HG02885 (cell line): ENCODE measurements around the gene UBE2F.

Experiments
- ATAC-seq: cut with Tn5 transposase; IDR thresholded peaks from one replicate; pipeline ENCODE4 v1.9.1; 2021; ENCODE audit warnings: mild to moderate bottlenecking; ENCODE audit not compliant: unreplicated experiment, poor library complexity

UBE2F gene, protein sequence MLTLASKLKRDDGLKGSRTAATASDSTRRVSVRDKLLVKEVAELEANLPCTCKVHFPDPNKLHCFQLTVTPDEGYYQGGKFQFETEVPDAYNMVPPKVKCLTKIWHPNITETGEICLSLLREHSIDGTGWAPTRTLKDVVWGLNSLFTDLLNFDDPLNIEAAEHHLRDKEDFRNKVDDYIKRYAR

GRCh38 chr2:237966565-237967462 is at the start of gene UBE2F:
Gene UBE2F (plus strand): TSS chr2:237967014. CDS start chr2:237973108, 6,094 bp downstream.
- ATAC-seq: peak; percentile 95

GRCh38 chr2:237917696-237918374 is 49.0 kb upstream of the UBE2F start:
- ATAC-seq: no peak

DNA sequence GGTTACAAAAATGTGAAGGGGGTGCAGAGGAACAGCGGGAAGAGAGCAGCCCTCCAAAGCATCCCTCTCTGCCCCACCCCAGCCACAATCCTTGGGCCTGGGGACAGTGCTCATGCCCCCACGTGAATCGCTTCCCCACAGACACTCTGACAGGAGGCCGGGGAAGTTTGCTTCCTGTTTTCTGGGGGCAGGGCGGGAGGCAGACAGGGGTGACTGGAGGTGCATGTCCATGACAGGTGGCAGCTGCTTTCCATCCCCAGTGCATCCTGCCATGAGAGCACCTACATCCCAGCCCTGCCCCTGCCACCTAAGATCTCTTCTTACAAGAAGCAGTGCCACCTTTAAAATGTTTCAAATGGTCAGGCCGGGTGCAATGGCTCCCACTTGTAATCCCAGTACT is 47.2 kb upstream of the UBE2F start:
- ATAC-seq: no peak

DNA sequence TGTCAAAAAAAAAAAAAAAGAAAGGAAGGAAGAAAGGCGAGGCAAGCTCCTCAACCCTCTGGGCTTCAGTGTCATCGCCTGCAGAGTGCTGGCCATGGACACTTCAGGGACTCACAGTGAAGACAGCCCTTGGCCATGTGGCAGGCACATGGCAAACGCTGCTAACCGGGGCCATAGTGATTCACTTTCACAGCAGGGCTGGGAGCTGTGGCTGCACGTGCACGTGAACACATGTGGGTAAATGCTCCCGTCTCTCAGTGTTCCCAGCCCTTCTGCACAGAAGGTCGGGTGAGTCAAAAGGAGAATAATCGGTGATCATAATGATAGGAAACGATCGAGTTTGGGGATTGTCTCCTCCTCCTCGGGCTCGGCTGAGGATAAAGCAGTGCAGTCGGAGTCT is 46.1 kb upstream of the UBE2F start:
- ATAC-seq: no peak

DNA sequence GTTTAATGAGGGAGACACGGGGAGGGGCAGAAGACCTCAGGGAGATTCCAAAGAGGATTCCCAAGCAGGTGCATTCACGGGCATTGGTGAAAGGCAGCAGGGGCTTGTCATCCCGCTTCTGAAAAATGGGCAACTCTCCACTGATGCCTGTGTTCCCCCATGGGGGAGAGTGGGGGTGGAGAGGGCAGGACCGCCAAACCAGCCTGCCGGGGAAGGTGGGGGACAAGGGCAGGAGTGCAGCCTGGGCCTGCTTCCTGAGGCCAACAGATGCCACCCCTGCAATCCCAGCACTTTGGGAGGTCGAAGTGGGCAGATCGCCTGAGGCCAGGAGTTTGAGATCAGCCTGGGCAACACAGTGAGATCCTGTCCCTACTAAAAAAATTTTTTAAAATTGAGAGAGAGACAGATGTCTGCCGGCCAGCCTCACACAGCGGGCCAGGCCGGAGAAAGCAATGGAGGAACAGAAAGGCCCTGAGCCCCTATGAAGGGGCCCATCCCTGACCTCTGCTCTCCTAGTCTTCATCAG is 44.8 kb upstream of the UBE2F start:
- ATAC-seq: no peak

DNA sequence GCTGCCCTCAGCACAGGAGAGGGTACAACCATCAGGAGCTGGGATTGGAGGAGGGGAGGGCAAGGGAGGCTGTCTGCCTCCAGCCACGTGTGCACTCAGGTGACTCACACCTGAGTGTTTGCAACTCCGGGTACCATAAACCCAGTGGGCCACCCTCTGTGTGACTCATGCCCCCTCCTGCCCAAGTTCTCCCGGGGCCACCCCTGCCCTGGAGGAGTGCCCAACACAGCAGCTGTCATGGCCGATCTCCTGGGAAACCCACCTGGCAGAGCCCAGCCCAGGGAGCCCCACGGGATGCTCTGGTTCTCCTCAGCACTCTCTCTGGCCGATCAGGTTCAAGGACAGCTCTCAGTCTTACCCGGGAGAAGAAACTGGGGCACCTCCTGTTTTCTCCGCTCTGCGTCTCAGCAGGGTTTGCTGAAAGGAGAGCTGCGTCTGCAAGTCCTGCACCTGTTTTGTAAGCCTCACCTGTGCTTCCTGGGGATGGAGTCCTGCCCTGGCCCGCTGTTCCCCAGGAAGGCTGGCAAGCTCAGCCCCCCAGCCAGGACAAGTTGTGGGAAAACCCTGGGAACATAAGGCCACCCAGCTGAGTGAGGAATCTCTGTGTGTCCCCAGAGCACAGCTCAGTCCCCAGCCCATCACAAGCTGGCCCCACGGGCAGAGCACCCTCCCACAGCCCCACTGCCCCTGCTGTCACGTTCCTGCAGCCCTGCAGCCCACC is 44.0 kb upstream of the UBE2F start:
- no peak for ATAC-seq

DNA sequence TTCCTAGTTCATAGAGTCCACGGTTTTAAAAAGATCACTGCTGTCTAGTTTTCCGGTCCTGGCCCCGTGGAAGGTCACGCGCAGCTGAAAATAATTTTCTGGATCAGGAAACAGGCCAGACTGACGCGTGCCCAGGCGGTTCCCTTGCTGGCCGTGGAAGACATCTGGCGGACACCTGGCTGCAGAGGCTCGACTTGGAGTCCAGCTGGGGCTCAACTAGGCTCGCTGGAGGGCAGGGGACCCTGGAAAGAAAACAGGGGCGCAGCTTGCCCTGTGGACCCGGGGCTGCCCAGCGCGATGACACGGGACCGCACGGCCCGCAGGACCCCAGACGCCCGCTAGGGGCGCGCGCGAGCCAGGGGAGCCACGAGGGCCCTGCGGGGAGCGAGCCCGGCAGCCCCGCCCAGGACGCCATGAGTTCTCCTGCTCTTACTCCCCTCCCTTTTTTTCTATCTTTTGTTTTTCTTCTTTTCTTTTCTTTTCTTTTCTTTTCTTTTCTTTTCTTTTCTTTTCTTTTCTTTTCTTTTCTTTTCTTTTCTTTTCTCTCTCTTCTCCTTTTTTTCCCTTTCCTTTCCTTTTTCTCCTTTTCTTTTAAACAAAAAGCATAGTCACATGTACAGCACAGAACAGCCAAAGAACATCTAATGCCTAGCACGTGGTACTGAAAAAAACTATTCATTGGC is 43.2 kb upstream of the UBE2F start:
- peak; percentile 80 for ATAC-seq

GRCh38 chr2:237924164-237924534 is 42.7 kb upstream of the UBE2F start:
- no peak for ATAC-seq

- no peak for ATAC-seq
These were observed 39.7 kb upstream of the UBE2F start for GRCh38 chr2:237927135-237927534.

DNA sequence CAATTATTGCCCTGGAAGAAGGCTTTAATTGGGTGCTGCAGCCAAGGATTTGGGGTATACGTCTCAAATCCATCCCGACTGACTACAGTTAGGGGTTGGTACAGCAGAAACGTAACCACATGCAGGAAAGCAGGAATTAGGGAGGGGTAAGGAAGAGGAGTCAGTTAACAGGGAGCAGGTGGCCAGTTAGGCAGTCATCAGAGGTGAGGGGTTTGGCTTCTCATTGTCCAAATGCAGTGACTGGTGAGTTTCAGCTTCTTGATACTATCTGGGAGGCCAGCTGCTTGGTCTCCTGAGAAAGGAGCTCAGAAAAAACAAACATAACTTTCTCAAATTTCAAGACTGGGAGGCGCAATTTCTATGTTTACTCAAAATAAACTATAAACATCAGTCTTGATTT is 38.8 kb upstream of the UBE2F start:
- ATAC-seq: no peak

- ATAC-seq: no peak
These were observed 36.8 kb upstream of the UBE2F start for GRCh38 chr2:237929979-237930378.

- no peak for ATAC-seq
These were observed 35.6 kb upstream of the UBE2F start for GRCh38 chr2:237931205-237931721.

DNA sequence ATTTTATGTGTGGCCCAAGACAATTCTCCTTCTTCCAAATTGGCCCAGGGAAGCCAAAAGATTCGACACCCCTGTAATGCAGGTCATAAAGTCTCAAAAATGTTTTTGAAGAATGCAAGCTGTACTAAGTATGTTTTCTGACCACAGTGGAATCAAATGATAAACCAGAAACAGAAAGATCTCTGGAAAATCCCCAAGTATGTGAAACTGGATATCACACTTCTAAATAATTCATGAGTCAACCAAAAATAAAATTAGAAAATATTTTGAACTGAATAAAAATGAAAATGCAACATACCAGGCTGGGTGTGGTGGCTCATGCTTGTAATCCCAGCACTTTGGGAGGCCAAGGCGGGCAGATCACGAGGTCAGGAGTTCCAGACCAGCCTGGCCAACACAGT is 34.1 kb upstream of the UBE2F start:
- no peak for ATAC-seq

DNA sequence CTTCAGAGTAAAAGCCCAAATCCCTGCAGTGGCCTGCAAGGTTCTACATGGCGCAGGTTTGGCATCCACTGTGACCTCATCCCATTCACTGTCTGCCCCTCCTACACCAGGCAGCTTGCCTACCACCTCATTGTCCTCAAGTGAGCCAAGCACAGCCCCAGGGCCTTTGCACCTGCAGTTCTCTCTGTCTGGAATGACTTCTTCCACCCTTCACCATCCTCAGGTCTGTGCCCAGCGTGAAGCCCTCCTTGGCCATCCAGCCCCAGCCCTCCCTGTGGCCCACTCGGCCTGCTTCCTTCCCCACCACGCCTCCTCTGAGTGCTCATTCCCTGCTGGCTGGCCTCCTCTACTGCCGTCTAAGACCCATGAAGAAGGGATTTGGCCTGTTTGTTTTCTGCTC is 32.6 kb upstream of the UBE2F start:
- no peak for ATAC-seq

DNA sequence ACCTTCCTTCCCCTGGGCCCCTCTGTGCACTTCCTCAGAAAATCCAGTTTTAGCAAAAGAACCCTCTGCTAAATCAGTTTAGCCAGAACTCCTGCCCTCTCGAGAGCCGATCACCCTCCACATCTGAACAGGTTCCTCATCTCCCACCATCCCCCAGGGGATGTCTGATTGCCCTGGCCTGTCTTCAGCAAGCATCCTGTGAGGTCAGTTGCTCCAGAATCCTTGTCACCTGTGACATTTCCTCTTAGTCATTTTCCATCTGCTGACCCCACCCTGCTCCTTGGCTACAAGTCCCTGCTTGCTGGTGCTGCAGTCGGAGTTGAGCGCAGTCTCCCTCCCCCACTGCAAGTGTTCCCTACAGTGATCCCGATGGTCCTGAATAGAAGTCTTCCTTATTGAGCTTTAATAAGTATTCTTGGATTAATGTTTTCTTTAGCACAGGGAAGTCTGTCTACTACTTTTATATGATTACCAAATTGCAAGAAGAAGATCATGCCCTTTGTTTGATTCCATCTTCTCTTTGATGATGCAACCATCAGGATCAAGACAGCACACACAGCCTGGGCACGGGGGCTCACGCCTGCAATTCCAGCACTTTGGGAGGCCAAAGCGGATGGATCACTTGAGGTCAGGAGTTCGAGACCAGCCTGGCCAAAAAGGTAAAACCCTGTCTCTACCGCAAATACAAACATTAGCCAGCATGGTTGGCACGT is 30.9 kb upstream of the UBE2F start:
- no peak for ATAC-seq

GRCh38 chr2:237939251-237939650 is 27.6 kb upstream of the UBE2F start:
- no peak for ATAC-seq

- no peak for ATAC-seq
These were observed 26.0 kb upstream of the UBE2F start for GRCh38 chr2:237940828-237941227.

GRCh38 chr2:237941239-237941638 is 25.6 kb upstream of the UBE2F start:
- no peak for ATAC-seq

DNA sequence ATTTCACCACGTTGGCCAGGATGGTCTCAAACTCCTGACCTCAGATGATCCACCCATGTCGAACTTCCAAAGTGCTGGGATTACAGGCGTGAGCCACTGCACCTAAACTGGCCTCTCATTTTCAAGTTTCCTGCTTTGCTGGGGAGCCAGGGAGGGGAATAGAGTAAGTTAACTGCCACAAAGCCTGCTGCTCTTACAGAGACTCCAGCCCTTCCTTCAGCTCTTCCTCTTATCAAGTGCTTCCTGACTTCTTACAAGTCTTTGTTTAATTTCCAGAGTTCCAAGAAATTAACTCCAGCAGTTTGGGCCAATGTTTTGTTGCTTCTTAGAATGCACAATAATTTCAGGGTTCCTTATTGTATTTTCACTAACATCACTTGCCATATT is 24.3 kb upstream of the UBE2F start:
- no peak for ATAC-seq
